ENCODE results near the gene PHF14.

The PHF14 gene

DNA sequence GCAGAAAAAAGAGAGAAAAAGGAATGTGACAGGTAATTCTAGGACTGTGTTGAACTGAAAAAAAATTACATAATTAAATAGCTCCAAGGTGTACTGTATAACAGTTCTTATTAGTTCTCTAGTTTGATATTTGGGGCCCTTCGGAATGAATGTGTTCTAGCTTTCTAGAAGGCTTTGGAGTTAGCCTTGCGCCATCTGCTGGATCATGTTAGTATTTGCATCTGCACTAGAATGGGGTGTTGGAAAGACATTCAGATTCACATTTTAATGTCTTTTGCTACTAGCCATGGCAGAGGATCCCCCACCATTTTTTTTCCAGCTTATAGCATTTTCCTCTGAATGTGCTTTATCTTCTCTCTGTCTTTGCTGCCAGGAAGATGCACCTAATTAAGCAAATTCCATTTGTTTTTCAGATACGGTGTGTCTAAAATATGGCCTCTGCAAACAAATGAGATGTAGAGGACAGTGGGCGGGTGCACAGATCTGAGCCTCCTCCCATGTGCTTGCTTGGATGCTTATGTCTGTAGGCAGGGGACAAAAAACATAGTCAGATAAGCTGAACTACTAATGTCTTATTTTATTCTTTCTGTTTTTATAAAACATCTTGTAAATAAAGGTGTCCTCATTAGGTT lies 238.5 kb downstream of the PHF14 start:
- DNase-seq, result peak; percentile 74 to 93 (median 79)

- DNase-seq, result peak in 1 of 3 experiments; percentile 75
These were observed 239.1 kb downstream of the PHF14 start for GRCh38 chr7:11212816-11213215.

DNA sequence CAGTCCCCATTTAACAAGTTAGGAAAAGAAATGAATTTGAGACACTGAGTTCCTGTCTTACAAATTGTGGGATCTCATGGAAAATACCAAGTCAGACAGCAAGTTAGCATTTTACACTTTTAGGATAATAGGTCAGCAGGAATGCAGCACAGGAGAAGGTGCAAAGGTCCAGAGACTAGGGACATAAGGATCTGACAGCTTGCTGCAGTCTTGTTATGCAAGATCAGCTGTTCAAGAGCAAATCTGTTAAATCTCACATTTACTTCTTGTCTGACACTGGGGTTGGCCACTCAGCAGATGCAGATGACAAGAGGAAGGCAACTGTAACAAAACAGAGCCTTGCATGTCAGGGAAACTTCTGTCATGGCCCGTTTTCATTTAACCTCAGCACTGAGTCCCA lies 239.6 kb downstream of the PHF14 start:
- no peak for DNase-seq

- DNase-seq, result no peak
These were observed 242.6 kb downstream of the PHF14 start for GRCh38 chr7:11216276-11216675.

DNA sequence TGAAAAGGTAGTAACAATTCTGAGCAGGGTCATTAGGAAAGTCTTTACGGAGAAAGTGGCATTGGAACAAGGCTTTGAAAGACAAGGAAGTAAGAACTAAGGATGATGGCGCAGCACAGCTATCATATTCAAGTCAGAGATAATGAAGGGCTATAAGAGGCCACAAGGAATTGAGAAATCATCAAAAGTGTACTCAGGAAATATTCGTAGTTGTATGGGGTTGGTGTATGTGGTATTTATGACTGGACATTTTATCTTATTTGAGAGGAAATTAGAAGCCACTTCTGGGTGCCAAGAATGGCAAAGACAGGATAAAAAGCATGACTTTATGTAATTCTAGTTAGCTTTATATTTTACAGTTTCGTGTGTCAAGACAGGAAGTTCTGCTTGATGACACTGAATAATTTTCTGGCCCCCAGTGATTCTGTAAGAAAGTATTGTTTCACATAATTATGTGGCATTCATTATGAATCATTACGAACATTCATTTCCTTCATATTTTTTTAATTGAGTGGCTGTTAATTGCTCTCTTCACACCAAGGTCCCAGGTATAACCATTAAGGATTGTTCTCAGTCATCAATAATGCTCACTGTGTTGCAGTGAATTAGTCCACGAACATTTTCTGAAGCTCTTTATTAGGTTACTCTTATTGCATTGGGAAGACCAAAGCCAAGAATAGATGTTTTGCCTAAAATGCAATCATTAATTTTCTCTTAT lies 244.3 kb downstream of the PHF14 start:
- DNase-seq, result no peak
